ENCODE data around the gene MACF1. TPM values are rescaled to one million over a fixed set of nuclear protein-coding genes. Genes with fewer than 3 reads are reported as not detected.

The MACF1 gene
- total and polyA plus RNA-seq, 9 donors = 93.6 to 331 (median 247) TPM

GRCh38 chr1:39431927-39432326, 227.4 kb downstream of the MACF1 start:
- H3K9me3 ChIP-seq = no peaks in the 10 kb centered on the region
- no peaks in the 10 kb centered on the region for H3K36me3 ChIP-seq
- peaks cover 3% of the 10 kb centered on the region for H3K4me1 ChIP-seq (ENCODE audit: insufficient read depth)
- no peak overlapping the region for H3K27ac ChIP-seq
- intact Hi-C loops (cut with DNase I) = no loop called here
- WGBS, 3 donors = 86 to 89% (median 87%) methylated on average over 5 of the region's 5 CpGs
- H3K4me3 ChIP-seq = no peak overlapping the region
- H3K27me3 ChIP-seq = no peaks in the 10 kb centered on the region
- no peak for DNase-seq
- TF ChIP-seq EP300 (IDR thresholded peaks at IDR 0.05) (no peak), POLR2A (IDR thresholded peaks at IDR 0.05) (no peak), CTCF (IDR thresholded peaks at IDR 0.05) (no peak)

- intact Hi-C loops (cut with DNase I) = no loop called here
- DNase-seq = no peak
- Histone ChIP-seq H3K9me3 (no peaks in the 10 kb centered on the region), H3K36me3 (no peaks in the 10 kb centered on the region), H3K27ac (no peak overlapping the region), H3K4me1 (ENCODE audit: insufficient read depth) (no peaks in the 10 kb centered on the region), H3K27me3 (no peaks in the 10 kb centered on the region), H3K4me3 (no peak overlapping the region)
- WGBS, 3 donors = 84 to 87% (median 86%) methylated on average over 3 of the region's 3 CpGs
- no peak for TF ChIP-seq POLR2A (IDR thresholded peaks at IDR 0.05)
- TF ChIP-seq EP300 (IDR thresholded peaks at IDR 0.05) = no peak
- TF ChIP-seq CTCF (IDR thresholded peaks at IDR 0.05) = no peak
These were observed 230.4 kb downstream of the MACF1 start for GRCh38 chr1:39434797-39435395.

- H3K9me3 ChIP-seq = no peaks in the 10 kb centered on the region
- intact Hi-C loops (cut with DNase I) = no loop called here
- no peak overlapping the region for H3K27ac ChIP-seq
- DNase-seq = no peak
- 94 to 99% (median 99%) methylated on average over 5 of the region's 5 CpGs for WGBS, 3 donors
- TF ChIP-seq CTCF (IDR thresholded peaks at IDR 0.05) (no peak), POLR2A (IDR thresholded peaks at IDR 0.05) (no peak), EP300 (IDR thresholded peaks at IDR 0.05) (no peak)
- H3K27me3 ChIP-seq = no peaks in the 10 kb centered on the region
- no peak overlapping the region for H3K4me3 ChIP-seq
- no peaks in the 10 kb centered on the region for H3K36me3 ChIP-seq
- H3K4me1 ChIP-seq (ENCODE audit: insufficient read depth) = no peaks in the 10 kb centered on the region
These were observed 231.1 kb downstream of the MACF1 start for GRCh38 chr1:39435597-39435996.

GRCh38 chr1:39436842-39437241, 232.3 kb downstream of the MACF1 start:
- H3K4me3 ChIP-seq = no peak overlapping the region
- H3K27ac ChIP-seq = no peak overlapping the region
- intact Hi-C loops (cut with DNase I) = no loop called here
- no peaks in the 10 kb centered on the region for H3K9me3 ChIP-seq
- 73 to 80% (median 74%) methylated on average over 3 of the region's 3 CpGs for WGBS, 3 donors
- H3K4me1 ChIP-seq (ENCODE audit: insufficient read depth) = no peaks in the 10 kb centered on the region
- TF ChIP-seq POLR2A (IDR thresholded peaks at IDR 0.05) = no peak
- TF ChIP-seq CTCF (IDR thresholded peaks at IDR 0.05) = no peak
- TF ChIP-seq EP300 (IDR thresholded peaks at IDR 0.05) = no peak
- no peaks in the 10 kb centered on the region for H3K27me3 ChIP-seq
- DNase-seq = no peak
- H3K36me3 ChIP-seq = no peaks in the 10 kb centered on the region
